K562 (cell line): ENCODE results near the gene CEP44. TPM values are rescaled to one million over a fixed set of nuclear protein-coding genes. Genes with fewer than 3 reads are reported as not detected.

Experiments
- C11orf30 ChIP-seq: fragments of 450-650 bp; IDR thresholded peaks from 2 replicates; pipeline ENCODE4 v1.6.1; 2016; ENCODE audit warnings: low read depth, mild to moderate bottlenecking
- CBFA2T2 ChIP-seq: fragments of 450-650 bp; conservative IDR thresholded peaks from 2 replicates; pipeline ENCODE4 v1.6.1; 2017; ENCODE audit warnings: mild to moderate bottlenecking
- E2F8 ChIP-seq: fragments of 450-650 bp; IDR thresholded peaks from 2 replicates; pipeline ENCODE4 v1.7.1; 2018; ENCODE audit warnings: mild to moderate bottlenecking, low read depth; ENCODE audit not compliant: partially characterized antibody
- MAFF ChIP-seq: IDR thresholded peaks from 2 replicates; pipeline ENCODE4 v1.6.1; 2012; ENCODE audit warnings: low read length, improper control_type of control experiment
- MAFK ChIP-seq: IDR thresholded peaks from 2 replicates; pipeline ENCODE4 v1.6.1; 2011; ENCODE audit warnings: low read length, improper control_type of control experiment
- PPARD ChIP-seq: fragments of 250-450 bp; sonication (Bioruptor Pico); IDR thresholded peaks from 2 replicates; pipeline ENCODE4 v1.8.0; 2022; ENCODE audit warnings: inconsistent platforms, mild to moderate bottlenecking, moderate library complexity
- REST ChIP-seq, 2 experiments: fragments of 450-650 bp; formaldehyde crosslinking in 1 of 2; IDR thresholded peaks; 2 replicates each; pipeline versions ENCODE4 v1.4.0 to v1.6.1; 2014 to 2020; ENCODE audit warnings: mild to moderate bottlenecking in 2 of 2, borderline replicate concordance in 1 of 2, low read depth in 1 of 2
- XRCC3 ChIP-seq: fragments of 450-650 bp; IDR thresholded peaks from 2 replicates; pipeline ENCODE4 v1.6.1; 2017; ENCODE audit warnings: mild to moderate bottlenecking, moderate library complexity
- polyA plus RNA-seq, 8 experiments: library from polyadenylated mRNA; depleted of rRNA in 4 of 8; stranded (reverse) in 5 of 8; unstranded in 3 of 8; fragments of >200 nt; fragmentation: Nextera tagmentation in 2 of 8; fragmentation: Illumina TruSeq in 1 of 8; extraction: Ambion mirVana in 2 of 8; extraction: Trizol in 1 of 8; gene quantifications; 2 replicates each; pipeline versions ENCODE4 v1.2.1 to v1.2.3, GENCODE V29; 2011 to 2014; ENCODE audit warnings: inconsistent platforms in 1 of 8, missing spikeins in 1 of 8
- total RNA-seq, 7 experiments: library from RNA; depleted of rRNA in 6 of 7; stranded (reverse); fragments of >200 nt in 6 of 7; fragmentation: Illumina TruSeq in 2 of 7; extraction: Trizol in 2 of 7; gene quantifications; 2 replicates each; pipeline versions ENCODE4 v1.2.1 to v1.2.3, GENCODE V29; 2011 to 2021; ENCODE audit warnings: low replicate concordance in 1 of 7

The CEP44 gene
- total and polyA plus RNA-seq, 9 of the 15 experiments (the other 6 are each of a cell fraction or from before 2014, with no cell fraction given) = 19.6 to 45.0 (median 24.4) TPM

GRCh38 chr4:174365018-174365587 is 81.4 kb downstream of the CEP44 start (continued):
- TF ChIP-seq REST (IDR thresholded peaks at IDR 0.05; ENCODE audit: borderline replicate concordance) (peak; percentile 79), REST (CRISPR knock-in tag; IDR thresholded peaks at IDR 0.05; ENCODE audit: low read depth) (no peak), MAFF (peak; percentile 28; the same call in 1 of the 2 replicates), MAFK (peak; percentile 17; the same call in 1 of the 2 replicates), C11orf30 (peak; percentile 68), E2F8 (no peak), PPARD (CRISPR knock-in tag) (no peak), XRCC3 (no peak), CBFA2T2 (no peak)
